Left kidney (tissue), 2 donors: Measurements from ENCODE around the gene TRPM3. TPM values are rescaled to one million over a fixed set of nuclear protein-coding genes. Genes with fewer than 3 reads are reported as not detected.
"Not testable (repeated sequence)": the region's sequence is repeated elsewhere in the genome, so short reads cannot be mapped to it uniquely, and the experiment has no call there.

Experiments
- DNase-seq: peaks from one replicate; pipeline ENCODE4 v3.0.0-alpha.2; 2013
- polyA plus RNA-seq: library from polyadenylated mRNA; unstranded; fragments of 120-200 nt; gene quantifications from one replicate; pipeline ENCODE4 v1.2.1, GENCODE V29; 2013; ENCODE audit not compliant: insufficient read length

Gene TRPM3
- polyA plus RNA-seq, 1 donor = 15.4 TPM

GRCh38 chr9:70998962-70999361, 122.5 kb downstream of the TRPM3 start:
- DNase-seq = no peak

DNA sequence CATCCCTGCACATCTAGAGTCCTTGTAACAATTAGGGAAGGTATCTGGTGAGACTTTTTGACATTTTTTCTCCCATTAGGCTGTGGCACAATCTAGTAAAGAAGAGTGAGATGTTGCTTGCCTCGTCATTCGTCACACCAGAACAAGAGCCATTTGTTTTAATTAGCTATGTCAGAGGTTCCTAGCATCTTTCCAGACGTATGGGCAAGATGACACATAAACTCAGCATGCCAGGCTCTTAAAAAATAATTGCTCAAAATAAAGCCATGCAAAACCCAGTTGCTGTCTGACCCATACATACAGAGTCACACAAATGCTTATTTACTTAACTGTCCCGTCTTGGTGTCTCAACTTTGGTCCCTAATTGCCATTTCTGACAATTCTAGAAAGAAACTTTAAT, 125.9 kb downstream of the TRPM3 start:
- no peak for DNase-seq

DNA sequence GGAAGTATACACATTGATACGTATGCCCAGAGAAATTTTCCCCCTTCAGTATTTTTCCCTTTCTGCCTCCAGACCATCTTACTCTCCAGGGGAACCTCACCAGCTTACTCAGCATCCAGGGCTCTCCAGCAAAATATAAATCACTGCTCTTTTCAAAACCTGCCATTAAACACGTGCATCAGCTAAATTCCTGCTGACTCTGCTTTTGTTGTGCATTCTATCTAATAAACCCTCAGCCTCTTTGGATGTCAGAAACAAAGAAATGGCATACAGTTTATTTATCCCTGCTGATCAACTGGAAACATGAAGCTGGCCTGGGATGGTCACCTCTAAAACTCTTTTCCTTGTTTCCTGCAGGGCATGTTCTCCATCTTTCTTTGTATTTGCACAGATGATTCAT, 126.8 kb downstream of the TRPM3 start:
- DNase-seq = no peak

GRCh38 chr9:70988551-70988950, 132.9 kb downstream of the TRPM3 start:
- DNase-seq = no peak

DNA sequence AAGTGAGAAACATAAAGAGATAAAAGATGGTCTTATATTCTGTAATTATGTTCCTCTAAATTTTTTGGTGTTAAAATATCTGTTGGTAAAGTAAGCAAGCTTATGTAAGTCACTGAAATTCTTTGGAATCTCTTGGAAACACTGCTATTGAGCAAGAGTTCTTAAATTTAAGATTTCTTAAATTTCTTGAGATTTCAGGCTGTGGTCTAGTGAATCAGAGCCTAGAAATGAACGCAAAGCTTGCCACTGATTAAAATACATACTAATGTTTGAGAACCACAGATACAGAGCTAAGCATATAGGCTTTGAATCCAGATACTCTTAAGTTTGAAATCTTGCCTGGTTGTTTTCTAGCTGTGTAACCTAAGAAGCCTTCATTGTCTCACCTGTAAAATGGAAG, 133.4 kb downstream of the TRPM3 start:
- no peak for DNase-seq

DNA sequence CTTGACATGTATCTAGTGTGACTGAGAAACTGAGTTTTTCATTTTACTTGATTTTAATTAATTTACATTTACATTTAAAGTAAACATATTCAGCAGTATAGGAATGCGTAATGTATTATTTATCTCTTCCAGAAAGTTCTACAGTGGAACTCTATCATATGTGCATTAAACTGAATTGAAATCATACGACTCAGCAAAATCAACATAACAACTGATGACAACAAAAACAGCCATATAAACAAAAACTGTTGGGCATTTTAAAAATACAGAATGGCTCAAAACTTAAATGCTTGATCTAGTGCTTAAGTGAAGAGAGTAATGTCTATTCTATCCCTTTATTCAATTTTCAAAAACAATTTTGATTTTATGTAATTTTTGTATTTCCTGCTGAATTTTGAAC, 134.4 kb downstream of the TRPM3 start:
- DNase-seq = no peak

GRCh38 chr9:70983723-70984295, 137.6 kb downstream of the TRPM3 start:
- DNase-seq = no peak

- DNase-seq = no peak
These were observed 140.1 kb downstream of the TRPM3 start for GRCh38 chr9:70981312-70981711.

- DNase-seq = no peak
These were observed 141.5 kb downstream of the TRPM3 start for GRCh38 chr9:70979966-70980365.

- DNase-seq = no peak
These were observed 143.3 kb downstream of the TRPM3 start for GRCh38 chr9:70978085-70978484.

DNA sequence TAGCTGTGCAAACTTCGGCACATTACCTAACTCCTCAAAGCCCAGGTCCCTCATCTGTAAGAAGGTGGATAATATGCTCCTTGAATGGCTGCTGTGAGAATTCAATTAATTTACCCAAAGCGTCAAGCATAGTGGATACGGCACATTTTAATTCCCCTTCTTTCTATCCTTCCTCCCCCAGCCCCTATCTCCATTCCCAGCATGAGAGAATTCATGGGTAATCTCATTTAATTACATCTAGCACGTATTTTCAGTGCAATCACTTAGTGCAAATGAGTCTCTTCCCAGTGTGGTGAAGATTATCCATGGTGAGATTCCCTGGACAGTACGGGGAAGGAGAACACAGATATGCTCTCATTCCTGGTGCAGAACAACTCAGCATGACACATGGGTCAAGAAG, 145.6 kb downstream of the TRPM3 start:
- no peak for DNase-seq

GRCh38 chr9:70971723-70972122, 149.7 kb downstream of the TRPM3 start:
- no peak for DNase-seq

DNA sequence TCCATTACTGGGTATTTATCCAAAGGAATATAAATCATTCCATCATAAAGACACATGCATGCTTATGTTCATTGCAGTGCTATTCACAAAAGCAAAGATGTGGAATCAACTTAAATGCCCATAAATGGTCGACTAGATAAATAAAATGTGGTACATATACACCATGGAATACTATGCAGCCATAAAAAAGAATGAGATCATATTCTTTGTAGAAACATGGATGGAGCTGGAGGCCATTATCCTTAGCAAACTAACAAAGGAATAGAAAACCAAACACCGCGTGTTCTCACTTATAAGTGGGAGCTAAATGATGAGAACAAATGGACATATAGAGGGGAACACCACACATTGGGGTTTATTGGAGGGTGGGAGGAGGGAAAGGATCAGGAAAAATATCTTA, 155.0 kb downstream of the TRPM3 start:
- DNase-seq = not testable (repeated sequence)

DNA sequence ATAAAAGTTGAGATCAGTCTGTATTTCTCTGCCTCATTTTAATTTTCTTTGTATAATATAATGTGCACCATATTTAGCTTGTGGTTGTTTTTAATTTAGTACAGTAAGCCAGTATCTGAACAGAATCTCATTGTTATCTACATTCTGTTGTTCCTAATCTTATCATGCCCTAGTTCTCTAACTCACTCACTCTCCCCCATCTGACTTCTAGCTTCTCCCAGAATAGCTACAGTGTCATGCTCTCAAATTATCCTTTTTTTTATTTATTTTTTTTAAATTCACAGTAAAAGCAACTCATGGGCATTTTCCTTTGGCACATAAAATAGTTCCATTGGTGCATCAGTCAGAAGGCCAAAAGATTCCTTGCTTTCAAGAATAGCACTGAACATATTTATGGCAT, 156.6 kb downstream of the TRPM3 start:
- DNase-seq = no peak

GRCh38 chr9:70963554-70963953, 157.9 kb downstream of the TRPM3 start:
- no peak for DNase-seq

DNA sequence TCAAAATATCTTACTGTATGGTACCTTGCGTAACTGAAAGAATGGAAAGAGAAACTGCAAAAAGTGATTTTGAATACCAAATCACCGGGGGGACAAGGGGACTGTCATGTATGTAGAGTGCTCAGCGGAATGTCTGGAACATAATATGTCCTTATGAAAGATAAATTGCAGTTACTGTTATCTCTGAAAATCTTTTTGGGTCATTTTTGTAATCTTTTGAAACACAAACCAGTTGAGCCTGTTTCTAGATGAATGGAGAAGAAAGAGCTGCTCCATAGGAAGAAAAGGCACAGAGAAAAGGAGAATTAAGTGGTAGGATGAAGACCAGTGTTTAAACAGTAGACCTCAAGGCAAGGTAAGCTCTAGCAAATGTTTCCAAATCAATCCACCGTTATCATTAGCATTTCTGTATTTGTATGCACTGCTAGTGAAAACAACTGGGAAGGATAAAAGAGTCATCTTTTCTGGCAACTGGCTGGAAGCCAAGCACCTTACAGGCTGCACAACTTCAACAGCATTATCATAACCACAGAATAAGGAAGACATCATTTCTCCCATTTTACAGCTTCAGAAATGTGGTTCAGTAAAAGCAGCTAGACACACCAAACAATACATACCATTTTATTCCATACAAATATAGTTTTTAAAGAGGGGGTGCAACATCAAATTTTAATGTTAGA, 158.5 kb downstream of the TRPM3 start:
- DNase-seq = no peak

DNA sequence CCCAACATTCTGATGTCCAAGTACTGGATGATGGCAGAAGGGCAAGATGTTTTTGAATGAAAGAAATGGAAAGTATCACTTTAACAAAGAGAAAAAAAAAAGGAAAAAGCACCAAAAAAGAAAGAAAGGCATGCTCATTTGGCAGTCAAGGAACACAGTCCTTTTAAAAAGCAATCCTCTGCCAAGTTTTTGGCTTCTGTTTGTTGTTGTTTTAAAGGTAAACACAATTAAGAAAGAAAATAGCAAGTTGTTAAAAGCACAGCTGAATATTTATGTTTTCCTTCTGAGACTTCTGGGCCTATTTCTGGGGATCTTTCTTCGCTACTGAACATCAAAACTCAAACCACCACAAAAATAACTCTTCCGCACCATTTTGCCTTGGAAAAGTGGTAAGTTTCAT, 162.1 kb downstream of the TRPM3 start:
- no peak for DNase-seq

- no peak for DNase-seq
These were observed 166.8 kb downstream of the TRPM3 start for GRCh38 chr9:70954596-70955143.

DNA sequence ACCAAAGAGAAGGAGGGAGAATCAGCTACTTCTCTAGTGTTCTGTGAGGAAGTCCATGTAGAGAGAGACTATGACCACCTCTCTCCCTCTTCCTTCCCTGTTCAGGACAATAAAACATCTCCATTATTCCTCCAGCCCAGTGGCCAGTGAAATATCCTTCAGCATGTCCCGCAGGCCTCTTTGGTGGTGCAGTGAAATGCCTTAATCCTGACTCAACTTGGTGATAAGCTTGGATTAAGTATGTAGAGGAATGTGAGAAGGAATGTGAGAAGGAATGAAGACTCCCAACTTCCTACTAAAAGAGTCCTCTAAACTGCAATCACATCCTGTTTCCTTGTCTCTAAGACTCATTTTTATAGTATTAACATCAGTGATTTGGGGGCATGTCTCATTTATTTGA, 167.3 kb downstream of the TRPM3 start:
- no peak for DNase-seq

- DNase-seq = no peak
These were observed 169.4 kb downstream of the TRPM3 start for GRCh38 chr9:70951749-70952727.

- no peak for DNase-seq
These were observed 171.2 kb downstream of the TRPM3 start for GRCh38 chr9:70950270-70950669.

- no peak for DNase-seq
These were observed 172.2 kb downstream of the TRPM3 start for GRCh38 chr9:70949239-70949638.

DNA sequence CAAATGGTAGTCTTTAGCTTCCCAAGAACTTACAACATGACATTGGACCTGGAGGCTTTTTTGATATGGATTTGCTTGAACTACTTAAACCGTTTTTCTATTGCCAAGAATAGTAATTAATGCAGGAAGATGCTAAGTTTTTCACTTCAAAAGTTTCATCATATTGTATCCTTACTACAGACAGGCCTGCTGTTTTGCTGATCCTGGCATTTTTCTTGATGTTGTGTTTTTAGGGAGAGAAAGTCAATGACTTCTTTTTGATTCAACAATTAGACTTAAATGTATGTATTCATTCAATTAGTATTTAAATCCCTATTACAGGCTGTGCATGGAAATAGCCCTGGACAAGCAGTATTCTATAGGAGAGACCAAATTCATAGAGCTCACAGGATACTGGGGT, 172.7 kb downstream of the TRPM3 start:
- DNase-seq = no peak
